HG02571 (cell line): ENCODE data around the gene UBAP2.

Source experiments
- ATAC-seq: cut with Tn5 transposase; IDR thresholded peaks from one replicate; pipeline ENCODE4 v1.9.1; 2021; ENCODE audit warnings: mild to moderate bottlenecking, moderate library complexity; ENCODE audit not compliant: unreplicated experiment

Gene UBAP2

GRCh38 chr9:33878691-33879366, 169.9 kb downstream of the UBAP2 start:
- ATAC-seq, result no peak

GRCh38 chr9:33877727-33878489, 170.8 kb downstream of the UBAP2 start:
- ATAC-seq, result no peak
